ENCODE data around the gene CLCN2.
"Not testable (repeated sequence)": the region's sequence is repeated elsewhere in the genome, so short reads cannot be mapped to it uniquely, and the experiment has no call there.

Gene CLCN2

GRCh38 chr3:184345317-184346144 is 15.9 kb downstream of the CLCN2 start:
- DNase-seq (ENCODE audit: low read depth, low spot score), result no peak

- no peak for DNase-seq (ENCODE audit: low read depth, low spot score)
These were observed 16.7 kb downstream of the CLCN2 start for GRCh38 chr3:184344579-184345316.

- DNase-seq (ENCODE audit: low read depth, low spot score), result no peak
These were observed 18.1 kb downstream of the CLCN2 start for GRCh38 chr3:184343200-184343876.

GRCh38 chr3:184341925-184342324 is 19.5 kb downstream of the CLCN2 start:
- no peak for DNase-seq (ENCODE audit: low read depth, low spot score)

GRCh38 chr3:184339451-184340135 is 21.8 kb downstream of the CLCN2 start:
- not testable (repeated sequence) for DNase-seq (ENCODE audit: low read depth, low spot score)

GRCh38 chr3:184339001-184339400 is 22.4 kb downstream of the CLCN2 start:
- DNase-seq (ENCODE audit: low read depth, low spot score), result no peak

- no peak for DNase-seq (ENCODE audit: low read depth, low spot score)
These were observed 22.9 kb downstream of the CLCN2 start for GRCh38 chr3:184338511-184338945.

GRCh38 chr3:184337981-184338380 is 23.4 kb downstream of the CLCN2 start:
- no peak for DNase-seq (ENCODE audit: low read depth, low spot score)

- DNase-seq (ENCODE audit: low read depth, low spot score), result no peak
These were observed 24.0 kb downstream of the CLCN2 start, which contains the start of gene FAM131A for GRCh38 chr3:184337399-184337714. Gene FAM131A, plus strand, starts transcription at chr3:184337600. Its CDS starts 31 bp downstream, at chr3:184337631.

- no peak for DNase-seq (ENCODE audit: low read depth, low spot score)
These were observed 24.6 kb downstream of the CLCN2 start for GRCh38 chr3:184336547-184337398.

GRCh38 chr3:184335661-184336546 is 25.5 kb downstream of the CLCN2 start:
- DNase-seq (ENCODE audit: low read depth, low spot score), result peak; percentile 73

GRCh38 chr3:184335291-184335660 is 26.1 kb downstream of the CLCN2 start:
- DNase-seq (ENCODE audit: low read depth, low spot score), result no peak

- DNase-seq (ENCODE audit: low read depth, low spot score), result peak; percentile 3
These were observed 26.8 kb downstream of the CLCN2 start for GRCh38 chr3:184334470-184335158.

- no peak for DNase-seq (ENCODE audit: low read depth, low spot score)
These were observed 27.7 kb downstream of the CLCN2 start for GRCh38 chr3:184333700-184334099.

- DNase-seq (ENCODE audit: low read depth, low spot score), result no peak
These were observed 28.2 kb downstream of the CLCN2 start for GRCh38 chr3:184333190-184333589.

- no peak for DNase-seq (ENCODE audit: low read depth, low spot score)
These were observed 28.9 kb downstream of the CLCN2 start for GRCh38 chr3:184332370-184333090.

- no peak for DNase-seq (ENCODE audit: low read depth, low spot score)
These were observed 32.9 kb downstream of the CLCN2 start for GRCh38 chr3:184328516-184328915.

- DNase-seq (ENCODE audit: low read depth, low spot score), result no peak
These were observed 34.2 kb downstream of the CLCN2 start for GRCh38 chr3:184327171-184327570.
